ENCODE data around the gene KY.

DNA sequence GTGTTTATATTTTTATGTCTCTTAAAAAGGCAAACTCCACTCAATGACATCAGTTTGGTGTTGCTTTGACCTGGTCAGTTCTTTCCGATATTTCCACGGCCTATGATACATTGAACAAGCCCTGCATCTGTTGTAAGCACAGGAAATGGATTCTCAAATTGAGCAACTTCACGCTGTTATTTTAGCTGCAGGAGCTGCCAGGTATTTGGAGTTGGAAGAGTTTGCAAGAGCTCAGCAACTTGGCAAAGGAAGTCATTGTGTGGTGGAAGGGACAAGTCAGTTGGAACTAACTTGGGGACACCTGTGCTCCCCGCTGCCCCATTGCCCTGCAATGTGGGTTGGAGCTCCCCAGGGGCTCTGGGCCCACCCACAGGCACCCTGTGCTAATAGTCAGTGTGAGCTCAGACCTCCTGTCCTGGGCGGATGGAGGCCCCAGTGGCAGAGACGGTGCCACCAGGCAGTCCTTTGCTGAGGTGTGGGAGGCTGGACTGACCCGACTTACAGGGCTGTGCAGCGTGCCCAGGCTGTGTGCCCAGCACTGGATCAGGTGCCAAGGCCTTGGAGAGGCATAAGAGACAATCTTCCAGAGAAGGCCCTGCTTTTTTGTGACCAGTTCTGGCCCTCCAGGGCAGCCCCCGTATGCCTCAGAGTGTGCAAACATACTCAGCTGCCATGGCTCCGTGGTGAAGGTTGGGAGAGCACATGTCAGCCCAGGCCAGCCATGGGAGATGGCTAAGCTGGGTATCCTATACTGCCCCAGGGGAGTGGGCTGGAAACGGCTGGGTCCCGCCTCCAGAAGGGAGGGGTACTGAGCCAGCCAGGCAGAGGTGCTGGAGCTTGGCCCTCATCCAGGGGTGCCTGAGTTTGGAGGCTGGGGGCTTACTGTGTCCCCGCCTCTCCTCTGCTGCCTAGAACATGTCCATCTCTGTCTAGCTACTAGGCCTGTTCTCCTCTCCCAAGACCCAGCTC is 43.5 kb downstream of the KY start:
- no peak for TF ChIP-seq POLR2A (IDR thresholded peaks at IDR 0.05; ENCODE audit: low read depth, low read length)
- no peak for TF ChIP-seq POLR2AphosphoS5 (IDR thresholded peaks at IDR 0.05; ENCODE audit: low read depth, low read length)
- no peak for TF ChIP-seq TAF1 (IDR thresholded peaks at IDR 0.05; ENCODE audit: borderline replicate concordance, low read depth, low read length)
